ENCODE data around the gene PPP1R14C.

Gene PPP1R14C

GRCh38 chr6:150266963-150267685 lies 124.3 kb downstream of the PPP1R14C start:
- TF ChIP-seq POLR2AphosphoS5 (IDR thresholded peaks at IDR 0.05; ENCODE audit: low read depth, low read length): no peak
- TF ChIP-seq SIN3A (IDR thresholded peaks at IDR 0.05; ENCODE audit: borderline replicate concordance, insufficient read depth, low read length): no peak
- TF ChIP-seq TAF1 (IDR thresholded peaks at IDR 0.05; ENCODE audit: borderline replicate concordance, insufficient read depth, low read length): no peak
- no peak for TF ChIP-seq REST (IDR thresholded peaks at IDR 0.05; ENCODE audit: insufficient read depth in 1 of 2, low read depth in 2 of 2, low read length in 2 of 2)
- no peak for TF ChIP-seq FOXP2 (optimal IDR thresholded peaks at IDR 0.05; ENCODE audit: borderline replicate concordance, extremely low read depth, extremely low read length, insufficient read depth)

- TF ChIP-seq REST (IDR thresholded peaks at IDR 0.05; ENCODE audit: insufficient read depth in 1 of 2, low read depth in 2 of 2, low read length in 2 of 2) (no peak), POLR2AphosphoS5 (IDR thresholded peaks at IDR 0.05; ENCODE audit: low read depth, low read length) (no peak), FOXP2 (optimal IDR thresholded peaks at IDR 0.05; ENCODE audit: borderline replicate concordance, extremely low read depth, extremely low read length, insufficient read depth) (no peak), TAF1 (IDR thresholded peaks at IDR 0.05; ENCODE audit: borderline replicate concordance, insufficient read depth, low read length) (no peak), SIN3A (IDR thresholded peaks at IDR 0.05; ENCODE audit: borderline replicate concordance, insufficient read depth, low read length) (no peak)
Measured at GRCh38 chr6:150267686-150268561, 125.1 kb downstream of the PPP1R14C start.

- TF ChIP-seq REST (IDR thresholded peaks at IDR 0.05; ENCODE audit: insufficient read depth in 1 of 2, low read depth in 2 of 2, low read length in 2 of 2) (no peak), TAF1 (IDR thresholded peaks at IDR 0.05; ENCODE audit: borderline replicate concordance, insufficient read depth, low read length) (no peak), SIN3A (IDR thresholded peaks at IDR 0.05; ENCODE audit: borderline replicate concordance, insufficient read depth, low read length) (no peak), POLR2AphosphoS5 (IDR thresholded peaks at IDR 0.05; ENCODE audit: low read depth, low read length) (no peak), FOXP2 (optimal IDR thresholded peaks at IDR 0.05; ENCODE audit: borderline replicate concordance, extremely low read depth, extremely low read length, insufficient read depth) (no peak)
Measured at GRCh38 chr6:150269130-150269856, 126.4 kb downstream of the PPP1R14C start.

GRCh38 chr6:150269857-150270223 lies 127.0 kb downstream of the PPP1R14C start:
- TF ChIP-seq FOXP2 (optimal IDR thresholded peaks at IDR 0.05; ENCODE audit: borderline replicate concordance, extremely low read depth, extremely low read length, insufficient read depth): no peak
- no peak for TF ChIP-seq TAF1 (IDR thresholded peaks at IDR 0.05; ENCODE audit: borderline replicate concordance, insufficient read depth, low read length)

GRCh38 chr6:150270330-150271052 lies 127.6 kb downstream of the PPP1R14C start:
- TF ChIP-seq FOXP2 (optimal IDR thresholded peaks at IDR 0.05; ENCODE audit: borderline replicate concordance, extremely low read depth, extremely low read length, insufficient read depth) (no peak), POLR2AphosphoS5 (IDR thresholded peaks at IDR 0.05; ENCODE audit: low read depth, low read length) (no peak), TAF1 (IDR thresholded peaks at IDR 0.05; ENCODE audit: borderline replicate concordance, insufficient read depth, low read length) (no peak), SIN3A (IDR thresholded peaks at IDR 0.05; ENCODE audit: borderline replicate concordance, insufficient read depth, low read length) (no peak)
